Gastrocnemius medialis (tissue), 4 donors: Measurements from ENCODE around the gene HS3ST5. TPM values are rescaled to one million over a fixed set of nuclear protein-coding genes. Genes with fewer than 3 reads are reported as not detected.
"Not testable (repeated sequence)": the region's sequence is repeated elsewhere in the genome, so short reads cannot be mapped to it uniquely, and the experiment has no call there.

Source experiments
- ATAC-seq, 2 donors: fragments of 150-250 bp; one replicate each; pipeline ENCODE4 v1.9.1; 2016
- DNase-seq, 2 donors: peaks; one replicate each; pipeline ENCODE4 v3.0.0-alpha.2; 2019
- H3K27ac ChIP-seq, 4 donors: fragments of 200-600 bp; sonication (generic); 1 replicate in 1 of 4; 2 replicates in 3 of 4; pipeline ENCODE4 v1.5.1; 2016 to 2018; ENCODE audit warnings: mild to moderate bottlenecking in 2 of 4, moderate library complexity in 1 of 4
- H3K27me3 ChIP-seq, 3 donors: fragments of 200-600 bp; sonication (generic) in 2 of 3; 1 replicate in 1 of 3; 2 replicates in 2 of 3; pipeline versions ENCODE4 v1.5.1 to v1.6.0; 2016 to 2019; ENCODE audit warnings: mild to moderate bottlenecking in 1 of 3, moderate library complexity in 1 of 3
- H3K36me3 ChIP-seq, 2 donors: fragments of 200-600 bp; sonication (generic) in 1 of 2; one replicate each; pipeline ENCODE4 v1.5.1; 2017 to 2018
- H3K4me1 ChIP-seq, 2 donors: fragments of 200-600 bp; sonication (generic) in 1 of 2; one replicate each; pipeline ENCODE4 v1.5.1; 2016 to 2017; ENCODE audit warnings: mild to moderate bottlenecking in 2 of 2
- H3K4me3 ChIP-seq, 4 donors: fragments of 200-600 bp; sonication (generic) in 3 of 4; 1 replicate in 1 of 4; 2 replicates in 3 of 4; pipeline ENCODE4 v1.5.1; 2016 to 2019; ENCODE audit warnings: mild to moderate bottlenecking in 2 of 4
- H3K9me3 ChIP-seq, 3 donors: fragments of 200-600 bp; sonication (generic) in 2 of 3; 1 replicate in 1 of 3; 2 replicates in 2 of 3; pipeline ENCODE4 v1.5.1; 2016 to 2019
- CTCF ChIP-seq, 5 experiments: fragments of 450-650 bp in 3 of 5; fragments of 200-600 bp in 2 of 5; sonication (generic) in 2 of 5; IDR thresholded peaks in 4 of 5; conservative IDR thresholded peaks in 1 of 5; 1 replicate in 4 of 5; 2 replicates in 1 of 5; pipeline ENCODE4 v1.5.1; 2016 to 2019; ENCODE audit warnings: antibody characterized with exemption in 5 of 5, mild to moderate bottlenecking in 3 of 5, moderate library complexity in 3 of 5
- POLR2A ChIP-seq, 2 donors: fragments of 450-650 bp; IDR thresholded peaks; one replicate each; pipeline ENCODE4 v1.6.1; 2017; ENCODE audit warnings: antibody characterized with exemption in 2 of 2, mild to moderate bottlenecking in 2 of 2, moderate library complexity in 2 of 2
- in situ Hi-C, 4 donors: fragments of 200-750 bp; cut with MboI; loops; one replicate each; pipeline versions ENCODE4 v1.15.0 to v1.8.0; 2017; ENCODE audit warnings: low sequenced_read_pairs in 4 of 4
- intact Hi-C: fragments of 100-400 bp; cut with DNase I; formaldehyde crosslinking; loops from one replicate; pipeline ENCODE4 v1.15.1; 2023; ENCODE audit warnings: low total_unique reads
- total RNA-seq, 4 donors: library from RNA; depleted of rRNA; stranded (reverse); fragments of >200 nt; gene quantifications; one replicate each; pipeline versions ENCODE4 v1.1.0 to v1.2.3, GENCODE V29; 2016

Gene HS3ST5
- total RNA-seq, 4 donors from 2014 or later, result 0.13 to 0.41 TPM; not detected in 2

GRCh38 chr6:114327074-114327473, 15.7 kb downstream of the HS3ST5 start:
- no peak for DNase-seq
- no peaks in the 10 kb centered on the region for H3K36me3 ChIP-seq
- no peaks in the 10 kb centered on the region for H3K9me3 ChIP-seq
- TF ChIP-seq CTCF (IDR thresholded peaks at IDR 0.05 in 4 of 5, conservative IDR thresholded peaks at IDR 0.05 in 1 of 5) (no peak), POLR2A (IDR thresholded peaks at IDR 0.05) (no peak)
- intact Hi-C loops, result no loop called here
- H3K27me3 ChIP-seq, result no peaks in the 10 kb centered on the region
- in situ Hi-C loops, result no loop called here
- H3K4me1 ChIP-seq, result no peaks in the 10 kb centered on the region
- no peak overlapping the region for H3K4me3 ChIP-seq
- ATAC-seq, result no peak
- H3K27ac ChIP-seq, result no peak overlapping the region

DNA sequence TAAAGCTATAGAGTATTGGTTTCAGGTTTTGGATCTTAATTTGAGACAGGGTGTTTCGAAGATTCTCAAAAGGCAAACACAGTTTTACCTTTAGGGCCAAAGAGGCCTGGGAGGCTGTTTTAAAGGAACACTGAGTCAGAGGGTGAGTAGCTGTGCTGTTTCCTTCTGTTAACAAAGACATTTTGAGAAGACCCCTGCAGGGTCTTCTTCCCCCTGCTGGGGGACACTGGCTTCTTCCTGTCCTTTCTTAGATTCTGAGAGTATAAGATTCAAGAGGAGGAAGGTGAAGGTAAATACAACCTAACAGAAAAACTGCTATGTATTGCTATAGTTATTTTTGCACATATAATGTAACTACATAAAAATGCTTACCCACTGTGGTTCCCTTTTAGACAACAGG, 19.0 kb downstream of the HS3ST5 start:
- Histone ChIP-seq H3K27ac (no peak overlapping the region), H3K9me3 (no peaks in the 10 kb centered on the region), H3K4me1 (no peaks in the 10 kb centered on the region), H3K27me3 (no peaks in the 10 kb centered on the region), H3K4me3 (no peak overlapping the region), H3K36me3 (no peaks in the 10 kb centered on the region)
- TF ChIP-seq POLR2A (IDR thresholded peaks at IDR 0.05) (no peak), CTCF (IDR thresholded peaks at IDR 0.05 in 4 of 5, conservative IDR thresholded peaks at IDR 0.05 in 1 of 5) (no peak)
- ATAC-seq (no peak), DNase-seq (no peak)
- in situ Hi-C loops, result loop anchor here in 1 of 4 donors (25.0 kb wide), 1 partner anchor 236 kb away; no protein-coding TSS in a partner anchor
- intact Hi-C loops, result no loop called here

GRCh38 chr6:114319749-114320148, 23.1 kb downstream of the HS3ST5 start:
- Histone ChIP-seq H3K36me3 (no peaks in the 10 kb centered on the region), H3K4me3 (no peak overlapping the region), H3K27ac (no peak overlapping the region), H3K9me3 (no peaks in the 10 kb centered on the region), H3K27me3 (no peaks in the 10 kb centered on the region), H3K4me1 (no peaks in the 10 kb centered on the region)
- in situ Hi-C loops, result loop anchor here in 1 of 4 donors (25.0 kb wide), 1 partner anchor 232 kb away; no protein-coding TSS in a partner anchor
- no peak for DNase-seq
- no peak for ATAC-seq
- intact Hi-C loops, result no loop called here
- no peak for TF ChIP-seq POLR2A (IDR thresholded peaks at IDR 0.05)
- TF ChIP-seq CTCF (IDR thresholded peaks at IDR 0.05 in 4 of 5, conservative IDR thresholded peaks at IDR 0.05 in 1 of 5), result no peak

DNA sequence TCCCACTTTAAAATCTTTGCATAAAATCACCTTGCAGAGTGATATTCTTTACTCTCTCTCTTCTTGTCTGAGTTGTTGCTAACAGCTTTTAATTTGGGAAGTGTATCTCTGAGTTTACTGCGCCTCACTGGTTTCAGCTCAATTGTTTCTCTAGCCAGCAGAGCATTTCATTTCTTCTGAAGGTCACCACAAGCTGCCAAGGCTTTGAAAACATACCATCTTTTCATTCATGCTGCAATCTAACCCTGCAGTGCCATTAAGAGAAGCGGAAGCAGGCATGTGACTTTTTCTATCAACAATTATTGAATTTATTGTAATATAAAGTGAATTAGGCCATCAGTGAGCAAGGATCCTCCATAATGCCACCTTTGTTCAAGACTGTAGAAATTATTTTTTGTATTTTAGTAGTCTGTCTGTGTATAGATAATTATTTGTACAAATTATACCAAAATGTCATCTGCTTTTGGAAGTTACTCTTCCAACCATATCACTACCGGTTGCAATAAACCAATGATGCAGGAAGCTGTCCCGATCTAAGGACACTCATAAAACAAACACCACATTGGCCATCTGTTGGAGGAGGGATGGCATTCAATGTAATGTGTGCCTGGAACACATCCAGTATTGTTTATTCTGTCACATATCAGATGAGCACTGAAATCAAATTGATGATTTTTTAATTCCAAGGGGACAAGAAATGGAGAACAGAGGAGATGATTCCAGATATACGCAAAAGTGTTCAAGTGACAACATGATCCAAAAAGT, 26.8 kb downstream of the HS3ST5 start:
- TF ChIP-seq CTCF (IDR thresholded peaks at IDR 0.05 in 4 of 5, conservative IDR thresholded peaks at IDR 0.05 in 1 of 5), result no peak
- no peak for TF ChIP-seq POLR2A (IDR thresholded peaks at IDR 0.05)
- Histone ChIP-seq H3K4me1 (no peaks in the 10 kb centered on the region), H3K36me3 (no peaks in the 10 kb centered on the region), H3K27ac (no peak overlapping the region), H3K4me3 (no peak overlapping the region), H3K27me3 (no peaks in the 10 kb centered on the region), H3K9me3 (no peaks in the 10 kb centered on the region)
- intact Hi-C loops, result no loop called here
- in situ Hi-C loops, result loop anchor here in 1 of 4 donors (25.0 kb wide), 1 partner anchor 229 kb away; no protein-coding TSS in a partner anchor
- no peak for ATAC-seq
- DNase-seq, result no peak

- H3K36me3 ChIP-seq, DNase-seq, ATAC-seq, H3K4me3 ChIP-seq, H3K27ac ChIP-seq, intact Hi-C loops, H3K27me3 ChIP-seq, H3K9me3 ChIP-seq, H3K4me1 ChIP-seq: not testable (repeated sequence)
- in situ Hi-C loops, result loop anchor here in 1 of 4 donors (25.0 kb wide), 1 partner anchor 227 kb away; no protein-coding TSS in a partner anchor
Observed at GRCh38 chr6:114313816-114314215, 29.0 kb downstream of the HS3ST5 start.
